K562 (cell line): Measurements from ENCODE around the gene PAXIP1. TPM values are rescaled to one million over a fixed set of nuclear protein-coding genes. Genes with fewer than 3 reads are reported as not detected.

Experiments
- BRD9 ChIP-seq: fragments of 450-650 bp; IDR thresholded peaks from 2 replicates; pipeline ENCODE4 v1.6.1; 2018; ENCODE audit warnings: low read depth; ENCODE audit not compliant: partially characterized antibody
- CBFA2T2 ChIP-seq: fragments of 450-650 bp; conservative IDR thresholded peaks from 2 replicates; pipeline ENCODE4 v1.6.1; 2017; ENCODE audit warnings: mild to moderate bottlenecking
- CBFB ChIP-seq: sonication (generic); formaldehyde crosslinking; IDR thresholded peaks from 2 replicates; pipeline ENCODE4 v1.4.0; 2020; ENCODE audit warnings: mild to moderate bottlenecking, missing genetic modification reagents
- CBX1 ChIP-seq: sonication (generic); IDR thresholded peaks from 2 replicates; pipeline ENCODE4 v1.6.1; 2016; ENCODE audit warnings: antibody characterized with exemption, low read depth, mild to moderate bottlenecking
- CHD1 ChIP-seq: fragments of 200-600 bp; sonication (generic); IDR thresholded peaks from one replicate; pipeline ENCODE4 v1.6.1; 2012; ENCODE audit warnings: mild to moderate bottlenecking, moderate library complexity, low read length, inconsistent platforms
- CREB3L1 ChIP-seq: fragments of 450-650 bp; IDR thresholded peaks from 2 replicates; pipeline ENCODE4 v1.6.1; 2014; ENCODE audit warnings: low read depth, mild to moderate bottlenecking, moderate library complexity, borderline replicate concordance
- ESRRA ChIP-seq: fragments of 450-650 bp; IDR thresholded peaks from 2 replicates; pipeline ENCODE4 v1.6.1; 2014; ENCODE audit warnings: low read depth, mild to moderate bottlenecking, moderate library complexity, borderline replicate concordance
- HMG20B ChIP-seq: fragments of 250-450 bp; sonication (Bioruptor Pico); IDR thresholded peaks from 2 replicates; pipeline ENCODE4 v1.5.0; 2021; ENCODE audit warnings: mild to moderate bottlenecking
- HNRNPH1 ChIP-seq: fragments of 200-400 bp; formaldehyde crosslinking; optimal IDR thresholded peaks from 2 replicates; pipeline ENCODE3; 2017; ENCODE audit warnings: low read depth, mild to moderate bottlenecking, low read length, moderate library complexity
- KHSRP ChIP-seq: fragments of 450-650 bp; IDR thresholded peaks from 2 replicates; pipeline ENCODE4 v1.6.1; 2017
- NCOA2 ChIP-seq, 2 experiments: fragments of 450-650 bp; IDR thresholded peaks; 2 replicates each; pipeline ENCODE4 v1.6.1; 2018; ENCODE audit warnings: mild to moderate bottlenecking in 2 of 2, moderate library complexity in 1 of 2; ENCODE audit not compliant: partially characterized antibody in 2 of 2
- NCOA4 ChIP-seq: fragments of 450-650 bp; IDR thresholded peaks from 2 replicates; pipeline ENCODE4 v1.6.1; 2018; ENCODE audit warnings: mild to moderate bottlenecking; ENCODE audit not compliant: partially characterized antibody
- POLR2AphosphoS5 ChIP-seq: IDR thresholded peaks from 2 replicates; pipeline ENCODE4 v1.6.1; 2011; ENCODE audit warnings: mild to moderate bottlenecking, low read depth, low read length, moderate library complexity; ENCODE audit not compliant: control insufficient read depth, insufficient read depth
- RBFOX2 ChIP-seq: fragments of 200-400 bp; formaldehyde crosslinking; IDR thresholded peaks from 2 replicates; pipeline ENCODE4 v1.6.1; 2017; ENCODE audit warnings: low read depth, mild to moderate bottlenecking, low read length, moderate library complexity
- RFX5 ChIP-seq: IDR thresholded peaks from 2 replicates; pipeline ENCODE4 v1.6.1; 2011; ENCODE audit warnings: low read depth, mild to moderate bottlenecking, improper control_type of control experiment, low read length
- STAG1 ChIP-seq: sonication (generic); formaldehyde crosslinking; IDR thresholded peaks from 2 replicates; pipeline ENCODE4 v1.5.0; 2020; ENCODE audit warnings: missing genetic modification reagents, borderline replicate concordance
- TEAD4 ChIP-seq, 2 experiments: sonication (generic) in 1 of 2; formaldehyde crosslinking in 1 of 2; IDR thresholded peaks; 2 replicates each; pipeline versions ENCODE4 v1.6.1 to v1.8.0; 2012 to 2022; ENCODE audit warnings: borderline replicate concordance in 1 of 2, inconsistent platforms in 1 of 2, low read length in 1 of 2, mild to moderate bottlenecking in 1 of 2, missing genetic modification reagents in 1 of 2
- WHSC1 ChIP-seq: IDR thresholded peaks from one replicate; pipeline ENCODE4 v1.6.1; 2012; ENCODE audit warnings: low read length, control low read depth, inconsistent platforms
- XRCC4 ChIP-seq: IDR thresholded peaks from one replicate; pipeline ENCODE4 v1.6.1; 2011; ENCODE audit not compliant: insufficient read depth, insufficient read length; ENCODE audit errors: extremely low read depth
- ZNF184 ChIP-seq: sonication (generic); formaldehyde crosslinking; IDR thresholded peaks from 2 replicates; pipeline ENCODE4 v1.5.0; 2020; ENCODE audit warnings: missing genetic modification reagents
- ZNF197 ChIP-seq: fragments of 200-800 bp; sonication (Bioruptor generic); IDR thresholded peaks from 2 replicates; pipeline ENCODE4 v1.6.1; 2016; ENCODE audit warnings: low read depth, missing genetic modification characterization, missing compliant biosample characterization
- ZNF24 ChIP-seq: fragments of 450-650 bp; IDR thresholded peaks from 2 replicates; pipeline ENCODE4 v1.6.1; 2016
- ZNF277 ChIP-seq: fragments of 250-450 bp; sonication (Bioruptor Pico); IDR thresholded peaks from 2 replicates; pipeline ENCODE4 v1.8.0; 2022; ENCODE audit warnings: inconsistent platforms, mild to moderate bottlenecking, moderate library complexity, borderline replicate concordance
- ZNF695 ChIP-seq: fragments of 450-650 bp; formaldehyde crosslinking; IDR thresholded peaks from 2 replicates; pipeline ENCODE4 v1.4.0; 2020; ENCODE audit warnings: mild to moderate bottlenecking, moderate library complexity
- polyA plus RNA-seq, 8 experiments: library from polyadenylated mRNA; depleted of rRNA in 4 of 8; stranded (reverse) in 5 of 8; unstranded in 3 of 8; fragments of >200 nt; fragmentation: Nextera tagmentation in 2 of 8; fragmentation: Illumina TruSeq in 1 of 8; extraction: Ambion mirVana in 2 of 8; extraction: Trizol in 1 of 8; gene quantifications; 2 replicates each; pipeline versions ENCODE4 v1.2.1 to v1.2.3, GENCODE V29; 2011 to 2014; ENCODE audit warnings: inconsistent platforms in 1 of 8, missing spikeins in 1 of 8
- total RNA-seq, 7 experiments: library from RNA; depleted of rRNA in 6 of 7; stranded (reverse); fragments of >200 nt in 6 of 7; fragmentation: Illumina TruSeq in 2 of 7; extraction: Trizol in 2 of 7; gene quantifications; 2 replicates each; pipeline versions ENCODE4 v1.2.1 to v1.2.3, GENCODE V29; 2011 to 2021; ENCODE audit warnings: low replicate concordance in 1 of 7
- TF ChIP-seq, protein P1 (sequence below): sonication (generic); formaldehyde crosslinking; IDR thresholded peaks from 2 replicates; pipeline ENCODE4 v1.8.1; 2023; ENCODE audit warnings: mild to moderate bottlenecking, missing genetic modification reagents, moderate library complexity
- TF ChIP-seq, protein P2 (sequence below): sonication (generic); formaldehyde crosslinking; IDR thresholded peaks from 2 replicates; pipeline ENCODE4 v1.8.0; 2022; ENCODE audit warnings: missing genetic modification reagents, mild to moderate bottlenecking, moderate library complexity, borderline replicate concordance

PAXIP1 gene
- total and polyA plus RNA-seq, 9 of the 15 experiments (the other 6 are each of a cell fraction or from before 2014, with no cell fraction given), result 9.7 to 37.9 (median 28.4) TPM

- TF ChIP-seq ZNF695, result no peak
- TF ChIP-seq, protein P1, sequence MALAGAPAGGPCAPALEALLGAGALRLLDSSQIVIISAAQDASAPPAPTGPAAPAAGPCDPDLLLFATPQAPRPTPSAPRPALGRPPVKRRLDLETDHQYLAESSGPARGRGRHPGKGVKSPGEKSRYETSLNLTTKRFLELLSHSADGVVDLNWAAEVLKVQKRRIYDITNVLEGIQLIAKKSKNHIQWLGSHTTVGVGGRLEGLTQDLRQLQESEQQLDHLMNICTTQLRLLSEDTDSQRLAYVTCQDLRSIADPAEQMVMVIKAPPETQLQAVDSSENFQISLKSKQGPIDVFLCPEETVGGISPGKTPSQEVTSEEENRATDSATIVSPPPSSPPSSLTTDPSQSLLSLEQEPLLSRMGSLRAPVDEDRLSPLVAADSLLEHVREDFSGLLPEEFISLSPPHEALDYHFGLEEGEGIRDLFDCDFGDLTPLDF, result no peak
- TF ChIP-seq HNRNPH1, result no peak
- no peak for TF ChIP-seq CHD1
- TF ChIP-seq, protein P2, sequence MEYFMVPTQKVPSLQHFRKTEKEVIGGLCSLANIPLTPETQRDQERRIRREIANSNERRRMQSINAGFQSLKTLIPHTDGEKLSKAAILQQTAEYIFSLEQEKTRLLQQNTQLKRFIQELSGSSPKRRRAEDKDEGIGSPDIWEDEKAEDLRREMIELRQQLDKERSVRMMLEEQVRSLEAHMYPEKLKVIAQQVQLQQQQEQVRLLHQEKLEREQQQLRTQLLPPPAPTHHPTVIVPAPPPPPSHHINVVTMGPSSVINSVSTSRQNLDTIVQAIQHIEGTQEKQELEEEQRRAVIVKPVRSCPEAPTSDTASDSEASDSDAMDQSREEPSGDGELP, result no peak
- TF ChIP-seq KHSRP, result no peak
- no peak; the same call in none of the 2 replicates for TF ChIP-seq ZNF197
- no peak for TF ChIP-seq ZNF24
- no peak for TF ChIP-seq HMG20B
- TF ChIP-seq POLR2AphosphoS5, result no peak
- no peak for TF ChIP-seq ZNF277
- no peak for TF ChIP-seq CBFA2T2
- TF ChIP-seq ZNF184, result no peak
- TF ChIP-seq XRCC4, result no peak
- no peak for TF ChIP-seq WHSC1
- no peak for TF ChIP-seq RFX5
- no peak for TF ChIP-seq RBFOX2
- TF ChIP-seq CBFB (CRISPR knock-in tag), result no peak
- no peak for TF ChIP-seq TEAD4 (IDR thresholded peaks at IDR 0.05; ENCODE audit: low read length)
- no peak for TF ChIP-seq TEAD4 (CRISPR knock-in tag; IDR thresholded peaks at IDR 0.05; ENCODE audit: borderline replicate concordance)
- no peak; the same call in none of the 2 replicates for TF ChIP-seq CREB3L1
- TF ChIP-seq ESRRA, result no peak; the same call in 1 of the 2 replicates
- TF ChIP-seq NCOA2 (IDR thresholded peaks at IDR 0.05; ENCODE audit: partially characterized antibody in 2 of 2), result no peak
- no peak for TF ChIP-seq BRD9
- TF ChIP-seq NCOA4, result no peak
- no peak for TF ChIP-seq CBX1
- no peak for TF ChIP-seq STAG1
Measured at GRCh38 chr7:155003092-155003375, at the start of gene PAXIP1 (continued).
